Activated naive CD8-positive, alpha-beta T cell treated with anti-CD3 and anti-CD28 coated beads, Interleukin-2, amount 50 U/mL, for 24 hours (primary cell): ENCODE results near the gene BUB3.

Experiments
- ATAC-seq: fragments of 150-1000 bp; cut with Tn5 transposase; one replicate; pipeline ENCODE4 v1.10.0; 2021
- DNase-seq: peaks from one replicate; pipeline ENCODE4 v3.0.0; 2021
- H3K27ac Mint-ChIP-seq: one replicate; pipeline ENCODE4 v1.8.0; 2021; ENCODE audit warnings: mild to moderate bottlenecking, mixed read lengths
- H3K27me3 Mint-ChIP-seq: one replicate; pipeline ENCODE4 v1.8.0; 2021; ENCODE audit warnings: mixed read lengths
- H3K36me3 Mint-ChIP-seq: one replicate; pipeline ENCODE4 v1.8.0; 2021; ENCODE audit warnings: low read depth, mixed read lengths
- H3K4me1 Mint-ChIP-seq: one replicate; pipeline ENCODE4 v1.8.0; 2021; ENCODE audit warnings: mixed read lengths
- H3K4me3 Mint-ChIP-seq: one replicate; pipeline ENCODE4 v1.8.0; 2021; ENCODE audit warnings: mild to moderate bottlenecking, moderate library complexity, mixed read lengths
- H3K9me3 Mint-ChIP-seq: one replicate; pipeline ENCODE4 v1.8.0; 2021; ENCODE audit warnings: mixed read lengths

The BUB3 gene

GRCh38 chr10:123200531-123200930 lies 46.3 kb downstream of the BUB3 start:
- H3K27me3 Mint-ChIP-seq: no peaks in the 10 kb centered on the region
- no peak overlapping the region for H3K27ac Mint-ChIP-seq
- H3K4me1 Mint-ChIP-seq: peaks cover 5% of the 10 kb centered on the region
- peaks cover 3% of the 10 kb centered on the region for H3K9me3 Mint-ChIP-seq
- ATAC-seq: no peak
- no peak for DNase-seq
- H3K4me3 Mint-ChIP-seq: no peak overlapping the region
- H3K36me3 Mint-ChIP-seq: peaks cover 6% of the 10 kb centered on the region

- H3K36me3 Mint-ChIP-seq: peaks cover 9% of the 10 kb centered on the region
- H3K27me3 Mint-ChIP-seq: no peaks in the 10 kb centered on the region
- no peak overlapping the region for H3K4me3 Mint-ChIP-seq
- DNase-seq: no peak
- H3K27ac Mint-ChIP-seq: no peak overlapping the region
- peaks cover 13% of the 10 kb centered on the region for H3K4me1 Mint-ChIP-seq
- H3K9me3 Mint-ChIP-seq: peaks cover 11% of the 10 kb centered on the region
- ATAC-seq: no peak
Measured at GRCh38 chr10:123202506-123202905, 48.3 kb downstream of the BUB3 start.

GRCh38 chr10:123203393-123204126 lies 49.4 kb downstream of the BUB3 start:
- Mint-ChIP-seq H3K4me1 (peaks cover 11% of the 10 kb centered on the region), H3K4me3 (no peak overlapping the region), H3K9me3 (peaks cover 19% of the 10 kb centered on the region), H3K36me3 (peaks cover 15% of the 10 kb centered on the region), H3K27me3 (no peaks in the 10 kb centered on the region), H3K27ac (no peak overlapping the region)
- ATAC-seq (no peak), DNase-seq (no peak)

- Mint-ChIP-seq H3K4me1 (peaks cover 11% of the 10 kb centered on the region), H3K36me3 (peaks cover 15% of the 10 kb centered on the region), H3K9me3 (peaks cover 17% of the 10 kb centered on the region), H3K27me3 (no peaks in the 10 kb centered on the region), H3K4me3 (no peak overlapping the region), H3K27ac (no peak overlapping the region)
- DNase-seq (no peak), ATAC-seq (no peak)
Measured at GRCh38 chr10:123204127-123204461, 49.9 kb downstream of the BUB3 start.

GRCh38 chr10:123205041-123205440 lies 50.8 kb downstream of the BUB3 start:
- Mint-ChIP-seq H3K27me3 (no peaks in the 10 kb centered on the region), H3K36me3 (peaks cover 22% of the 10 kb centered on the region), H3K9me3 (peaks cover 17% of the 10 kb centered on the region), H3K4me1 (peaks cover 11% of the 10 kb centered on the region), H3K4me3 (no peak overlapping the region), H3K27ac (no peak overlapping the region)
- no peak for DNase-seq
- ATAC-seq: no peak

GRCh38 chr10:123212063-123212462 lies 57.9 kb downstream of the BUB3 start:
- Mint-ChIP-seq H3K27ac (no peak overlapping the region), H3K4me1 (no peaks in the 10 kb centered on the region), H3K4me3 (no peak overlapping the region), H3K9me3 (peaks cover 28% of the 10 kb centered on the region), H3K36me3 (peaks cover 21% of the 10 kb centered on the region), H3K27me3 (no peaks in the 10 kb centered on the region)
- ATAC-seq (no peak), DNase-seq (no peak)

GRCh38 chr10:123212640-123213039 lies 58.4 kb downstream of the BUB3 start:
- Mint-ChIP-seq H3K9me3 (peaks cover 23% of the 10 kb centered on the region), H3K4me1 (no peaks in the 10 kb centered on the region), H3K27ac (no peak overlapping the region), H3K36me3 (peaks cover 24% of the 10 kb centered on the region), H3K4me3 (no peak overlapping the region), H3K27me3 (no peaks in the 10 kb centered on the region)
- DNase-seq (no peak), ATAC-seq (no peak)

GRCh38 chr10:123213192-123213591 lies 59.0 kb downstream of the BUB3 start:
- Mint-ChIP-seq H3K36me3 (peaks cover 20% of the 10 kb centered on the region), H3K9me3 (peaks cover 18% of the 10 kb centered on the region), H3K4me3 (no peak overlapping the region), H3K4me1 (no peaks in the 10 kb centered on the region), H3K27ac (no peak overlapping the region), H3K27me3 (no peaks in the 10 kb centered on the region)
- ATAC-seq (no peak), DNase-seq (no peak)
